ENCODE results near the gene TMEM185B. TPM values are rescaled to one million over a fixed set of nuclear protein-coding genes. Genes with fewer than 3 reads are reported as not detected.

Gene TMEM185B
- total and polyA plus RNA-seq, 3 experiments from 2014 or later: 22.9 to 33.5 (median 32.3) TPM

DNA sequence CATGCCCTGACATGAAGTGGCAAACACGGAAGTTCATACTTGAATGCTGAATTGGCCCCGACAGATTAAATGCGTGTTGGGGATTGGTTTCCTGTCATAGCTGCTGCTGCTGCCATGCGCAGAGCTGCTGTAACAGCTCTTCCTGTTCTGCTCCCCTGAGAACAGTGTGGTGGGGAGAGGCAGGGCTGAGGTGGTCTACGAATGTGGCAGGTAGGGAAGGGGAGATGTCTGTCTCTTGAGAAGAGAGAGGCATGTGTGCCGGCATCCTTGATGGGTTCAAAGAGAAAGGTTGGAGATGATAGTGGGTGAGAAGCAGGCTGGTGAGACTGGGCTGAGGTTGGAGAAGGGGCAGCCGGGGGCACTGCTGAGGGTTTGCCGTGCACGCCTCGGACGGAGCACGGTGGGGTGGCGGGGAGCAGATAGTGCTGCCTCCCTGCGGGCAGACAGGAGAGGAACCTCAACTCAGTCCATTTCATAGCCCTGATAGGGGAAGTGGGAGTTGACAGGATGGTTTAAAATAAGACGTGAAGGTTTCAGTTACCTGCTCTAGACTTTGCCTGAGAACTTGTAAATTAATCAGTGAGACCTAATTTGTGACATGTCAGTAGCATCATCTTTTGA is 46.1 kb downstream of the TMEM185B start:
- H3K27ac Mint-ChIP-seq: peak overlapping the region; percentile 91 to 99 (median 98)
- no peaks in the 10 kb centered on the region for H3K27me3 ChIP-seq (ENCODE audit: insufficient read depth, low read length, poor library complexity, severe bottlenecking)
- H3K9me3 ChIP-seq (ENCODE audit: low read length): no peaks in the 10 kb centered on the region
- peaks cover 49 to 63% (median 56%) of the 10 kb centered on the region in 3 donors for H3K4me1 Mint-ChIP-seq
- peak; percentile 63 to 89 (median 84) for DNase-seq
- H3K36me3 ChIP-seq (ENCODE audit: insufficient read depth, low read length): no peaks in the 10 kb centered on the region
- no peaks in the 10 kb centered on the region for H3K27me3 Mint-ChIP-seq
- H3K27ac ChIP-seq (ENCODE audit: low read depth, low read length): peak overlapping the region; percentile 55
- peaks cover 66% of the 10 kb centered on the region for H3K4me1 ChIP-seq (ENCODE audit: insufficient read depth, low read length)
- POLR2A ChIA-PET: interaction anchor here (0.6 to 2.4 kb wide), 10 partner anchors 46 to 498 kb away, joined by 3 to 15 read pairs (median 5); partner anchors contain the start of genes EPB41L5, PTPN4, TMEM177 and TMEM185B
- CTCF ChIA-PET: interaction anchor here (0.7 to 5.0 kb wide), 30 partner anchors 8 to 536 kb away, joined by 3 to 69 read pairs (median 6); partner anchors contain the start of genes EPB41L5, PTPN4, RALB and TMEM177
- H3K4me3 ChIP-seq (ENCODE audit: low read length): peak overlapping the region; percentile 74
- H3K9me3 Mint-ChIP-seq: no peaks in the 10 kb centered on the region
- H3K4me3 Mint-ChIP-seq: peak overlapping the region; percentile 88 to 99 (median 95)
- peaks cover 0 to 2% (median 0%) of the 10 kb centered on the region in 3 donors for H3K36me3 Mint-ChIP-seq

DNA sequence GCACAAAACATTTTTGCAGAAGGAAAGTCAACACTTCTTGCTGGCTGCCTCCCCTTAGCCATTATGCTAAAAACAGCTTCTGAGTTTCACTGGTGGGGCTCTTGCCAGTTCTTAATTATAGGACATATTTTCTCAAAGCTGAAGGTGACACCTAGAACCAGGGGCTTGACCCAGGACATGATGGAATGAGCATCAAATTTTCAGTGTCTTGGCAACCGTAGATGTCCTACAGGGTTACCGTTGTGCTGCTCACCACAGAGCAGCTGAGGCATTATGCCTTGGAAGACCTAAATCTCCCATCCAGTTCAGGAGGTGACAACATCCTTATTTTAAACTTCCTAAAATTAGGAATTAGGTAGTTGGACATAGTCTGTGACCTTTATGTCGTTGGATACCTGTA is 46.7 kb downstream of the TMEM185B start:
- POLR2A ChIA-PET: interaction anchor here (0.6 to 2.4 kb wide), 11 partner anchors 46 to 498 kb away, joined by 3 to 15 read pairs (median 5); partner anchors contain the start of genes EPB41L5, PTPN4, TMEM177 and TMEM185B
- H3K4me1 ChIP-seq (ENCODE audit: insufficient read depth, low read length): peaks cover 60% of the 10 kb centered on the region
- Mint-ChIP-seq H3K27ac (peak overlapping the region; percentile 91 to 99 (median 98)), H3K4me1 (peaks cover 43 to 57% (median 50%) of the 10 kb centered on the region in 3 donors), H3K9me3 (no peaks in the 10 kb centered on the region), H3K36me3 (peaks cover 0 to 2% (median 0%) of the 10 kb centered on the region in 3 donors), H3K4me3 (peak overlapping the region in 5 of 7 donors; percentile 94 to 99 (median 96)), H3K27me3 (no peaks in the 10 kb centered on the region)
- peak overlapping the region; percentile 74 for H3K4me3 ChIP-seq (ENCODE audit: low read length)
- no peak for DNase-seq
- CTCF ChIA-PET: interaction anchor here (0.7 to 5.0 kb wide), 34 partner anchors 8 to 536 kb away, joined by 3 to 69 read pairs (median 6); partner anchors contain the start of genes EPB41L5, PTPN4, RALB and TMEM177
- H3K9me3 ChIP-seq (ENCODE audit: low read length): no peaks in the 10 kb centered on the region
- no peaks in the 10 kb centered on the region for H3K36me3 ChIP-seq (ENCODE audit: insufficient read depth, low read length)
- H3K27me3 ChIP-seq (ENCODE audit: insufficient read depth, low read length, poor library complexity, severe bottlenecking): no peaks in the 10 kb centered on the region
- peak overlapping the region; percentile 55 for H3K27ac ChIP-seq (ENCODE audit: low read depth, low read length)

DNA sequence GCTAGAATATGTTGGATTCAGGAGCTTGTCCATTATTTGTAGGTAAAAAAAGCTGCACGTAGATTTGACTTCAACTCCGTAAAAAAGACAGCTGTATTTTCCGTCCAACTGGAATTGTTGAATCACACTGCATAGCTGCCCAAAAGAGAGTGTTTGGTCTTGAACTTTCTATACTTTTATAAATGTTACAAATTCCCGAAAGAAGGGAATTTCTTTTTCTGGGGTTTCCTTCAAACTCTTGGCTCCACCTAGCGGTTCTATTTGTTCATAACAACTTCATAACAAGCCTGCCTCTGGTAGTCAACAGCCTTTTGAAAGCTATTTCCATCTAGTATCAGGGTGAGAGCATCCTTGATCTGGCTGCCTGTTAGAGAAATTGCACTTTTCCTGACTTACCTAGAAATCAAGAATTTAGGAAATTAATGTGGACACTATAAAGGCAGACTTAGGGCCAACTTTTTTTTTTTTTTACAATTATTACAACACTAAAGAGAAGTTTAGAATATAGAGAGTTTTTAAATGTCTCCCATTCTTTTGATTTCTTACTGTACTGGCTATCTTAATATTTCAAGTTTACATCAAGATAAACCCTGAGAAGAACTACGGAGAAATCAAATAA is 48.1 kb downstream of the TMEM185B start:
- Mint-ChIP-seq H3K4me3 (no peak overlapping the region), H3K36me3 (peaks cover 0 to 2% (median 0%) of the 10 kb centered on the region in 3 donors), H3K27ac (peak overlapping the region in 6 of 8 donors; percentile 20 to 78 (median 62)), H3K4me1 (peaks cover 39 to 49% (median 47%) of the 10 kb centered on the region in 3 donors), H3K9me3 (no peaks in the 10 kb centered on the region), H3K27me3 (no peaks in the 10 kb centered on the region)
- no peaks in the 10 kb centered on the region for H3K36me3 ChIP-seq (ENCODE audit: insufficient read depth, low read length)
- H3K4me1 ChIP-seq (ENCODE audit: insufficient read depth, low read length): peaks cover 50% of the 10 kb centered on the region
- H3K27ac ChIP-seq (ENCODE audit: low read depth, low read length): no peak overlapping the region
- no peak overlapping the region for H3K4me3 ChIP-seq (ENCODE audit: low read length)
- H3K9me3 ChIP-seq (ENCODE audit: low read length): no peaks in the 10 kb centered on the region
- H3K27me3 ChIP-seq (ENCODE audit: insufficient read depth, low read length, poor library complexity, severe bottlenecking): no peaks in the 10 kb centered on the region
- ChIA-PET CTCF (interaction anchor here (0.7 to 5.0 kb wide), 44 partner anchors 8 to 534 kb away, joined by 3 to 69 read pairs (median 4); partner anchors contain the start of genes PTPN4, RALB and TMEM177), POLR2A (interaction anchor here (0.7 to 2.4 kb wide), 5 partner anchors 162 to 497 kb away, joined by 3 to 15 read pairs (median 5); partner anchors contain the start of genes EPB41L5, PTPN4 and TMEM177)
- peak in 2 of 5 donors; percentile 44 to 49 for DNase-seq

Other genes starting within 250 kb of the TMEM185B start
- 1 to 10 TPM; 3.3 to 4.0 TPM for gene EPB41L5, start 210.3 kb downstream of the TMEM185B start, total RNA-seq
- gene EPB41L5, start 210.3 kb downstream of the TMEM185B start, polyA plus RNA-seq: 3.8 TPM
- 10 to 100 TPM; 37.3 to 39.6 TPM for gene RALB, start 29.5 kb upstream of the TMEM185B start, total RNA-seq
- gene RALB, start 29.5 kb upstream of the TMEM185B start, polyA plus RNA-seq: 32.5 TPM
- not detected for gene INHBB, start 122.7 kb upstream of the TMEM185B start, total RNA-seq
- gene INHBB, start 122.7 kb upstream of the TMEM185B start, polyA plus RNA-seq: not detected

Measured in CD8-positive, alpha-beta memory T cell (primary cell).